HG03460 (cell line): ENCODE measurements around the gene BICD1.
A peak's percentile ranks its signal among the peaks of the same experiment; 100 is the strongest.

Experiments
- ATAC-seq: cut with Tn5 transposase; IDR thresholded peaks from one replicate; pipeline ENCODE4 v1.9.1; 2021; ENCODE audit not compliant: unreplicated experiment

The BICD1 gene

GRCh38 chr12:32395026-32395425 is 288.4 kb downstream of the BICD1 start:
- no peak for ATAC-seq

GRCh38 chr12:32397696-32398095 is 291.0 kb downstream of the BICD1 start:
- no peak for ATAC-seq

- ATAC-seq, result no peak
These were observed 291.5 kb downstream of the BICD1 start for GRCh38 chr12:32398181-32398580.

- ATAC-seq, result no peak
These were observed 292.2 kb downstream of the BICD1 start for GRCh38 chr12:32398816-32399369.

- ATAC-seq, result peak; percentile 89
These were observed 292.9 kb downstream of the BICD1 start, which contains the start of gene FGD4 for GRCh38 chr12:32399370-32400113. Gene FGD4 (plus strand): TSS chr12:32399558.

GRCh38 chr12:32400114-32400672 is 293.5 kb downstream of the BICD1 start:
- ATAC-seq, result no peak

DNA sequence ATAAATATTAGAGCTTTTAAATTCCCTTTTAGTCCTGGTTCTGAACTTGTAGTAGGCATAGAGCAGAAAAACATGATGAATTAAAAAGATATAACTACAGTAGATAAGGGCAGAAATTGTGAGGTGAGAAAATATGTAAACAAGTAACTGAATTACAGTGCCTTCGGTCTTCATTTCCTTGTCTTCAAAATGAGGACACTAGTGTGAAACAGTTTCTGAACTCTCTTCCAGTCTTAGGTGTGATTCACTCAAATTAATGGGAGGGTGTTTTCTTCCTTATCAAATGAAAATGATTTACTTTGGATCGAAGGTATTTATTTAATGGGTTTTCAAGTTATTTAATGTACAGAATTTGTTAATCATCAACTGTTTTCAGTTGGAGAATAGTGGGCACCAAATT is 294.2 kb downstream of the BICD1 start:
- ATAC-seq, result no peak

GRCh38 chr12:32402170-32402569 is 295.5 kb downstream of the BICD1 start:
- no peak for ATAC-seq

- ATAC-seq, result no peak
These were observed 296.3 kb downstream of the BICD1 start for GRCh38 chr12:32402946-32403345.

GRCh38 chr12:32407795-32408194 is 301.1 kb downstream of the BICD1 start:
- no peak for ATAC-seq

GRCh38 chr12:32413412-32413811 is 306.8 kb downstream of the BICD1 start:
- no peak for ATAC-seq

DNA sequence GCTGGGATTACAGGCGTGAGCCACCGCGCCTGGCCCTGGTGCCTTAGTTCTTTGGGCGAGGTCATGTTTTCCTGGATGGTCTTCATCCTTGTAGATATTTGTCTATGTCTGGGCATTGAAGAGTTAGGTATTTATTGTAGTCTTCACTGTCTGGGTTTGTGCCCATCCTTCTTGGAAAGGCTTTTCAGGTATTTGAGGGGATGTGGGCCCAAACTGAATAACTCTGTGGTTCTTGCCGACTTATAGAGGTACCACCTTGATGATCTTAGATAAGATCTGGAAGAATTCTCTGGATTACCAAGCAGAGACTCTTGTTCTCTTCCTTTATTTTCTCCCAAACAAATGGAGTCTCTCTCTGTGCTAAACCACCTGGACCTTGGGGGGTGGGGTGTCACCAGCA is 311.6 kb downstream of the BICD1 start:
- ATAC-seq, result no peak

GRCh38 chr12:32418903-32419519 is 312.4 kb downstream of the BICD1 start:
- no peak for ATAC-seq

- no peak for ATAC-seq
These were observed 312.9 kb downstream of the BICD1 start for GRCh38 chr12:32419520-32419960.

DNA sequence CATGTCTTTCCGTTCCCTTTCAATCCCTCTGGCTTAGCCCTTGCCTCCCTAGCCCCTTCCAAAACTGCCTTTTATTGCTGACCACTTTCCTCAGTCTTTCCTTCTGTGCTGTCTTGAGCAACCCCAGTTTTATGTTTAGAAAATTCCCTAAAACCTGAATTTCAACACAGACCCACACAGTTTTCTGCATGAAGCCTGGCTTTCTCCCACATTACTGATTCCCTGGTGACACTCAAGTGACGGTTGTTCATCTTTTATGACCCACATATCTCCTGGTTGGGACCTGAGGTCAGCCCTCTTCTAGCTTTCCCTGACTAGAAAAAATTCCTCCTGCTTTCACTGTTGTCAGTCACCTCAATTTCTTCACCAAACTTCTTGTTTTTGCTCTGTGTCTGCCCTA is 313.7 kb downstream of the BICD1 start:
- no peak for ATAC-seq

DNA sequence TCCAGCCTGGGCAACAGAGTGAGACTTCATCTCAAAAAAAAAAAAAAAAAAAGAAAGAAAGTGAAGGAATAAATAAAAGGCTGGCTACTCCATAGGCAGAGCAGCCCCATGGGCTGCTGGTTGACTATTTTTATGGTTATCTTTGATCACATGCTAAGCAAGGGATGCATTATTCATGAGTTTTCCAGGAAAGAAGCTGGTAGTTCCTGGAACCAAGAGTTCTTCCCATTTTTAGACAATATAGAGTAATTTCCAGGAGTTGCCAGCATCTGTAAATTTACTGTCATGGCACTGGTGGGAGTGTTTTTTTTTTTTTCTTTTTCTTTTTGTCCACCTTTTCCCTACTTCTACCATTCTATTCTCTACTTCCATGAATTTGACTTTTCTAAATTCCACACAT is 316.9 kb downstream of the BICD1 start:
- no peak for ATAC-seq

- no peak for ATAC-seq
These were observed 324.4 kb downstream of the BICD1 start for GRCh38 chr12:32431025-32431424.
